ENCODE data around the gene CFAP298.

- TF ChIP-seq CTCF (IDR thresholded peaks at IDR 0.05) = no peak
- TF ChIP-seq POLR2A (IDR thresholded peaks at IDR 0.05) = no peak
Measured at GRCh38 chr21:32593690-32594089, 18.5 kb downstream of the CFAP298 start.

Data from ovary (tissue), 3 donors.